UCSD-AML1 (cell line): ENCODE results near the gene CFAP210.
"Not testable (repeated sequence)": the region's sequence is repeated elsewhere in the genome, so short reads cannot be mapped to it uniquely, and the experiment has no call there.

Source experiments
- DNase-seq: peaks from one replicate; lab custom pipeline; 2025; ENCODE audit not compliant: unreplicated experiment; lab: John Stamatoyannopoulos, UW

The CFAP210 gene

DNA sequence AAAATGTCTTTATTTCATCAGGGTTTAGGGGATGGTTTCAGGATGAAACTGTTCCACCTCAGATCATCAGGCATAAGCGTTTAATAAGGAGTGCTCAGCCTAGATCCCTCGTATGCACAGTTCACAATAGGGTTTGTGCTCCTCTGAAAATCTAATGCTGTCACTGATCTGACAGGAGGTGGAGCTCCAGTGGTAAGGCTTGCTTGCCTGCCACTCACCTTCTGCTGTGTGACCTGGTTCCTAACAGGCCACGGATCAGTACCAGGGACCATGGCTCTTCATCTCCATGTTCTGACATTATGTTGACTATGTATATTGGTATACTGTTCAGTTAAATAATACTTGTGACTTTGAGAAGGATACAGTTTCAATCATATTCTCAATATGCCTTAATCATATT lies 68.4 kb downstream of the CFAP210 start:
- no peak for DNase-seq

DNA sequence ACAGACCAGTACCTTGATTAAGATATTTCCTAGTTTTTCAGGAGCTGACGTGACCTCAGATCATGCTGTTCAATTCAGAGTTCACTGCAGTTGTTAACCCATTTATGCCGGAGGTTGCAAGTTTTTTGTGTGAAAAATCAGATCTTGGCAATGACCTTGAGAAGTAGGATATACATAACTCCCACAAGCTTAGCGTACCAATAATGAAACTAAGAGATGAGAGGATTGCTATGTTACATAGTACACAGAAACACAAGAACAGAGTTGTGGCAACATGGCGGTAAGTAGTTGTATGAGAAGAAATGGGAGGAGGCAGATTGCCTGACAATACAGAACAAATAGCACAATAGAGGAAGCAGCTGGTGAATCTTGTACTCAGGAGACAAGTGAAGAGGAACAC lies 71.0 kb downstream of the CFAP210 start:
- no peak for DNase-seq

DNA sequence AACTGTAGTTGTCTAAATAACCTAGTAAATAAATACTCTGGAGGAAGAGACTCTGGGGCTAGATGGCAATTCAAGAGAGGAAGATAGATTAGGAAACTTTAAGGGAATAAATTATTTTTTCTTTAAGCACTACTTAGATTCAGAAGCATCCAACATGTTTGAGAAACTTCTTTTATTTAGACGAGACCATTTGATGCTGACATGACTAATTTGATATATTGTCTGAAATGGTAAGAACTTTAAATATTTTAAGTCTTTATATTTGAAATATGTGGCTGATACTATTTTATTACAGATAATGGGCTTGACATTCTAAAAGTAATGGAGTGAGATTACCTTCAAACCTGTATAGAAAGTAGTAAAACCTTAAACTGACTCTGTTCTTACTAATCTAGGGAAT lies 73.7 kb downstream of the CFAP210 start:
- DNase-seq = no peak

DNA sequence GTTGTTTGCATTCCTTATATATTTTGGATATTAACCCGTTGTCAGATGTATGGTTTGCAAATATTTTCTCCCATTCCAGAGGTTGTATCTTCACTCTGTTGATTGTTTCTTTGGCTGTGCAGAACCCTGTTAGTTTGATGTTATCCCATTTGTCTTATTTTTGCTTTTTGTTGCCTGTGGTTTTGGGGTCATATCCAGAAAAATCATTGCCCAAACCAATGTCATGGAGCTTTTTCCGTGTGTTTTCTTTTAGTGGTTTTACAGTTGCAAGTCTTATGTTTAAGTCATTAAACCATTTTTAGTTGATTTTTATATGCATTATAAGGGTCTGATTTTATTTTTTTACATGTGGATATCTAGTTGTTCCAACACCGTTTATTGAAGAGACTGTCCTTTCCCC lies 74.3 kb downstream of the CFAP210 start:
- no peak for DNase-seq

DNA sequence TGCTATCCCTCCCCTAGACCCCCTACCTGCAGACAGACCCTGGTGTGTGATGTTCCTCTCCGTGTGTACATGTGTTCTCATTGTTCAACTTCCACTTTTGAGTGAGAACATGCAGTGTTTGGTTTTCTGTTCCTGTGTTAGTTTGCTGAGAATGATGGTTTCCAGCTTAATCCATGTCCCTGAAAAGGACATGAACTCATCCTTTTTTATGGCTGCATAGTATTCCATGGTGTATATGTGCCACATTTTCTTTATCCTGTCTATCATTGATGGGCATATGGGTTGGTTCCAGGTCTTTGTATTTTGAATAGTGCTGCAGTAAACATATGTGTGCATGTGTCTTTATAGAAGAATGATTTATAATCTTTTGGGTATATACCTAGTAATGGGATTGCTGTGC lies 78.2 kb downstream of the CFAP210 start:
- not testable (repeated sequence) for DNase-seq

DNA sequence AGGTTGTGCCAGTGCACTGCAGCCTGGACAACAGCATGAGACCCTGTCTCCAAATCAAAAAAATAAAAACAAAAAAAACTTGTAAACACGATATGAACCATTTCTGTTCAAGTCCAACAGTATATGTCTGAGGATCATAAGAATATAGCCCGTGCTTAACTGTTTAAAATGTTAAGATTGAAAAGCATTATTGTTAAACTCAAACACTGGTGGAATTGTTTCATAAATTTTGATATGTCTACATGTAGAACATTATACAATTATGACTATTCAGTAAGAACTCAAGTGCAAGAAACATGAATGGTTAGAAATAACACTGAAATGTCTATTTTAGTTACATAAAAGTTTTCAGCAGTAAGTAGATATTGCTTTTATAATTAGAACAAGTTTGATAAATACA lies 80.3 kb downstream of the CFAP210 start:
- DNase-seq = no peak

DNA sequence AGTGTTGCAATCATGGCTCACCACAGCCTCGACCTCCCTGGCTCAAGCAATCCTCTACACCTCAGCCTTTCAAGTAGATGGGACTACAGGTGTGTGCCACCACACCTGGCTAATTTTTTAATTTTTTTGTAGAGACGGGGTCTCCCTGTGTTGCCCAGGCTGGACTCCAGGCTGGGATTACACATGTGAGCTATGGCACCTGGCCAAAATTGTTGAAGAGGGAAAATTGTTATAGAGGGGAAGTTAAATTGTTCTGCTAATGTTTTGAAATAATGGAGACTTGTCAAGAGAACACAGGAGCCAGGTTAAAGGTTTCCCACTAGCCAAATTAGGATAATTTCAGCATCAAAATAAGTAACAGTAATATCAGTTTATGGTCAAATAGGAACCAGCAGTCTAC lies 84.9 kb downstream of the CFAP210 start:
- DNase-seq = no peak

DNA sequence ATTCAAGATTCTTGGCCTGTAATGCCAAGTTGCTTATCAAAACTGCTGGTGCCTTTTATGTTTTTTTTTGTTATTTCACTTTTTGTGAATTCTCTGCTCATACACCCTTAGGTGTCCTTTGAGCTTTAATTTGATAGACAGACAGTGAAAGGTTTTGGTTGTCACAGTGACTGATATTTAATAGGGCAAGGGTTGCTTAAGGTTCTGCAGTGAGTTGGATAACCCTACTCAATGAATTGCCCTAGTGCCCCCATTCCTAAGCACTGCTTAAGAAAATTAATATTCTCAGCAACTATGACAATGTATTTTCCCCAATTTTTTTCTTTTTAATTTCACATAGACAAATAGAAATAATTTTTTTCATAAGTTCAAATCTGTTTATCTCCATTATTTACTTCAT lies 94.6 kb downstream of the CFAP210 start:
- DNase-seq = no peak

DNA sequence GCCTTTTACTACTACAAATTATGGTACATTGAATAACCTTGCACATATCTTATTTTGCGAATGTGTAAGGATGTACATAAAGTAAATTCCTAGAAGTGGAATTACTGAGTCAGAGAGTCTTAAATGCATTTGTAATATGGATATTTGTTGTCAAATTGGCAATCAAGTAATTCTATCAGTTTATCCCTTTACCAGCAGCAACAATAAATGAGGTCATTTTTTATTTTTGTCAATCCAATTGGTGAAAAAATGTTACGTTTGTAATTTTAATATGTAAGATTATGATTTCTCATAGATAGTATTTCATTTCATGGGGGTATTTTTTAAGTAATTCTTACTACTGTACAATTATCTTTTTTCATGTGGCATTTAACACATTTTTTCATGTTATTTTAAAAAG lies 95.2 kb downstream of the CFAP210 start:
- DNase-seq = no peak

DNA sequence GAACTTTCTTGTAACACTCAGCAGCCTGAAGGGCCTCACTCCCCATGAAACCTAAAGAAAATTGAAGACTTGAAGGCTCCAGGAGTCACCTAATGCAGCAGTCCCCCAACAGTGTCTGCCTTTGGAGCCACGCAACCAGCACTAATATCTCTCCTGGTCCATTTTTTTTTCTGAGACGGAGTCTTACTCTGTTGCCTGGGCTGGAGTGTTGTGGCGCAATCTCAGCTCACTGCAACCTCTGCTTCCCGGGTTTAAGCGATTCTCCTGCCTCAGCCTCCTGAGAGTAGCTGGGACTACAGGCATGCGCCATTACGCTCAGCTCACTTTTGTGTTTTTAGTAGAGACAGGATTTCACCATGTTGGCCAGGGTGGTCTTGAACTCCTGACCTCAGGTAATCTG lies 97.7 kb downstream of the CFAP210 start:
- DNase-seq = not testable (repeated sequence)
